A172 (cell line): ENCODE results near the gene SP110. TPM values are rescaled to one million over a fixed set of nuclear protein-coding genes. Genes with fewer than 3 reads are reported as not detected.
A peak's percentile ranks its signal among the peaks of the same experiment; 100 is the strongest.

Experiments used
- DNase-seq: peaks from one replicate; pipeline ENCODE4 v3.0.0-alpha.2; 2015; ENCODE audit warnings: low spot score
- total RNA-seq: library from RNA; depleted of rRNA; stranded (reverse); fragments of >200 nt; shearing (Covaris generic); gene quantifications from 2 replicates; pipeline ENCODE4 v1.2.3, GENCODE V29; 2014

SP110 gene
- total RNA-seq, 1 experiment from 2014 or later: 22.6 TPM

- no peak for DNase-seq
These were observed 49.3 kb downstream of the SP110 start for GRCh38 chr2:230170532-230170931.

- DNase-seq: no peak
These were observed 53.1 kb downstream of the SP110 start for GRCh38 chr2:230166557-230167170.

- no peak for DNase-seq
These were observed 55.6 kb downstream of the SP110 start for GRCh38 chr2:230164139-230164538.

- no peak for DNase-seq
These were observed 56.8 kb downstream of the SP110 start for GRCh38 chr2:230162981-230163380.

GRCh38 chr2:230161184-230161583 is 58.6 kb downstream of the SP110 start:
- no peak for DNase-seq

GRCh38 chr2:230160112-230160660 is 59.6 kb downstream of the SP110 start:
- DNase-seq: peak; percentile 41

GRCh38 chr2:230158468-230158867 is 61.3 kb downstream of the SP110 start:
- no peak for DNase-seq

GRCh38 chr2:230156782-230157699 is 62.7 kb downstream of the SP110 start:
- no peak for DNase-seq

- DNase-seq: no peak
These were observed 64.4 kb downstream of the SP110 start for GRCh38 chr2:230155359-230155758.

GRCh38 chr2:230153390-230153976 is 66.3 kb downstream of the SP110 start:
- no peak for DNase-seq

- DNase-seq: no peak
These were observed 67.5 kb downstream of the SP110 start for GRCh38 chr2:230152334-230152733.

GRCh38 chr2:230144355-230144754 is 75.4 kb downstream of the SP110 start:
- no peak for DNase-seq

GRCh38 chr2:230140667-230141066 is 79.1 kb downstream of the SP110 start:
- DNase-seq: no peak

GRCh38 chr2:230137902-230138539 is 81.8 kb downstream of the SP110 start:
- DNase-seq: peak; percentile 24

GRCh38 chr2:230135130-230135525 is 84.7 kb downstream of the SP110 start:
- no peak for DNase-seq

- DNase-seq: peak; percentile 88
These were observed 85.2 kb downstream of the SP110 start for GRCh38 chr2:230134496-230135129.

- no peak for DNase-seq
These were observed 88.4 kb downstream of the SP110 start for GRCh38 chr2:230131366-230131765.

GRCh38 chr2:230130668-230131364 is 89.0 kb downstream of the SP110 start:
- peak; percentile 88 for DNase-seq

GRCh38 chr2:230129343-230129742 is 90.4 kb downstream of the SP110 start:
- no peak for DNase-seq

GRCh38 chr2:230128623-230129342 is 91.0 kb downstream of the SP110 start:
- no peak for DNase-seq
